K562 (cell line): Measurements from ENCODE around the gene CFL1. TPM values are rescaled to one million over a fixed set of nuclear protein-coding genes. Genes with fewer than 3 reads are reported as not detected.
A peak's percentile ranks its signal among the peaks of the same experiment; 100 is the strongest.

Experiments used
- ARNT ChIP-seq, 2 experiments: fragments of 450-650 bp; IDR thresholded peaks; 2 replicates each; pipeline ENCODE4 v1.6.1; 2016; ENCODE audit warnings: mild to moderate bottlenecking in 1 of 2
- CSDE1 ChIP-seq, 2 experiments: fragments of 450-650 bp; IDR thresholded peaks; 2 replicates each; pipeline ENCODE4 v1.6.1; 2016; ENCODE audit warnings: mild to moderate bottlenecking in 1 of 2
- ELK1 ChIP-seq: sonication (generic); formaldehyde crosslinking; IDR thresholded peaks from 2 replicates; pipeline ENCODE4 v1.8.1; 2022; ENCODE audit warnings: missing genetic modification reagents
- FOS ChIP-seq: IDR thresholded peaks from 3 replicates; pipeline ENCODE4 v1.6.1; 2011; ENCODE audit not compliant: insufficient read length; ENCODE audit errors: extremely low read depth
- FOXJ3 ChIP-seq: sonication (generic); formaldehyde crosslinking; IDR thresholded peaks from 2 replicates; pipeline ENCODE4 v1.4.0; 2020; ENCODE audit warnings: mild to moderate bottlenecking, missing genetic modification reagents
- MLX ChIP-seq, 2 experiments: fragments of 450-650 bp in 1 of 2; sonication (generic) in 1 of 2; formaldehyde crosslinking; conservative IDR thresholded peaks; 2 replicates each; pipeline versions ENCODE4 v1.4.0 to v1.8.1; 2020 to 2022; ENCODE audit warnings: mild to moderate bottlenecking in 1 of 2, missing genetic modification reagents in 1 of 2
- NFATC3 ChIP-seq: fragments of 450-650 bp; IDR thresholded peaks from 2 replicates; pipeline ENCODE4 v1.6.1; 2017; ENCODE audit warnings: mild to moderate bottlenecking
- NR2C2 ChIP-seq, 2 experiments: fragments of 200-800 bp in 1 of 2; sonication (Bioruptor generic) in 1 of 2; sonication (generic) in 1 of 2; formaldehyde crosslinking in 1 of 2; IDR thresholded peaks; 2 replicates each; pipeline versions ENCODE4 v1.6.1 to v1.8.0; 2016 to 2022; ENCODE audit warnings: mild to moderate bottlenecking in 1 of 2, missing compliant biosample characterization in 1 of 2, missing genetic modification characterization in 1 of 2, missing genetic modification reagents in 1 of 2
- PML ChIP-seq: IDR thresholded peaks from 2 replicates; pipeline ENCODE4 v1.6.1; 2012; ENCODE audit warnings: low read length, inconsistent platforms
- PTTG1 ChIP-seq: fragments of 450-650 bp; IDR thresholded peaks from 2 replicates; pipeline ENCODE4 v1.6.1; 2016; ENCODE audit warnings: low read depth, mild to moderate bottlenecking, missing genetic modification characterization, missing compliant biosample characterization
- RAD21 ChIP-seq, 2 experiments: fragments of 250-450 bp in 1 of 2; fragments of 450-650 bp in 1 of 2; sonication (Bioruptor Pico) in 1 of 2; formaldehyde crosslinking in 1 of 2; IDR thresholded peaks in 1 of 2; conservative IDR thresholded peaks in 1 of 2; 2 replicates each; pipeline versions ENCODE4 v1.4.0 to v1.8.0; 2020 to 2022; ENCODE audit warnings: mild to moderate bottlenecking in 2 of 2, moderate library complexity in 1 of 2
- RBFOX2 ChIP-seq: fragments of 200-400 bp; formaldehyde crosslinking; IDR thresholded peaks from 2 replicates; pipeline ENCODE4 v1.6.1; 2017; ENCODE audit warnings: low read depth, mild to moderate bottlenecking, low read length, moderate library complexity
- RUNX1 ChIP-seq: sonication (generic); IDR thresholded peaks from 2 replicates; pipeline ENCODE4 v1.6.1; 2016; ENCODE audit warnings: antibody characterized with exemption, low read depth
- SETDB1 ChIP-seq: IDR thresholded peaks from one replicate; pipeline ENCODE4 v1.6.1; 2012; ENCODE audit warnings: low read length, control low read depth, inconsistent platforms
- SMC3 ChIP-seq: conservative IDR thresholded peaks from 2 replicates; pipeline ENCODE4 v1.6.1; 2011; ENCODE audit warnings: low read depth, low read length, improper control_type of control experiment; ENCODE audit not compliant: insufficient read depth
- SUPT5H ChIP-seq: fragments of 450-650 bp; IDR thresholded peaks from 2 replicates; pipeline ENCODE4 v1.6.1; 2016
- TEAD1 ChIP-seq, 2 experiments: fragments of 450-650 bp in 1 of 2; sonication (generic) in 1 of 2; formaldehyde crosslinking; IDR thresholded peaks; 2 replicates each; pipeline versions ENCODE4 v1.4.0 to v1.8.0; 2020 to 2022; ENCODE audit warnings: mild to moderate bottlenecking in 2 of 2, missing genetic modification reagents in 1 of 2
- XRCC5 ChIP-seq: fragments of 200-400 bp; formaldehyde crosslinking; IDR thresholded peaks from 2 replicates; pipeline ENCODE4 v1.6.1; 2017; ENCODE audit warnings: low read depth, mild to moderate bottlenecking, low read length
- ZNF124 ChIP-seq: sonication (generic); formaldehyde crosslinking; IDR thresholded peaks from 2 replicates; pipeline ENCODE4 v1.8.1; 2022; ENCODE audit warnings: missing genetic modification reagents
- ZNF134 ChIP-seq: fragments of 250-450 bp; sonication (Bioruptor Pico); conservative IDR thresholded peaks from 2 replicates; pipeline ENCODE4 v1.4.0; 2020
- ZNF311 ChIP-seq: fragments of 250-450 bp; sonication (Bioruptor Pico); IDR thresholded peaks from 2 replicates; pipeline ENCODE4 v1.4.0; 2020; ENCODE audit warnings: mild to moderate bottlenecking, moderate library complexity
- ZNF324 ChIP-seq: fragments of 250-450 bp; sonication (Bioruptor Pico); IDR thresholded peaks from 2 replicates; pipeline ENCODE4 v1.4.0; 2020; ENCODE audit warnings: mild to moderate bottlenecking
- ZNF609 ChIP-seq: sonication (generic); formaldehyde crosslinking; IDR thresholded peaks from 2 replicates; pipeline ENCODE4 v1.8.1; 2023; ENCODE audit warnings: missing genetic modification reagents, mild to moderate bottlenecking, borderline replicate concordance
- ZNF75A ChIP-seq: fragments of 450-650 bp; formaldehyde crosslinking; IDR thresholded peaks from 2 replicates; pipeline ENCODE4 v1.4.0; 2020; ENCODE audit warnings: mild to moderate bottlenecking
- ZNF778 ChIP-seq: fragments of 450-650 bp; formaldehyde crosslinking; IDR thresholded peaks from 2 replicates; pipeline ENCODE4 v1.4.0; 2020; ENCODE audit warnings: mild to moderate bottlenecking, moderate library complexity
- polyA plus RNA-seq, 8 experiments: library from polyadenylated mRNA; depleted of rRNA in 4 of 8; stranded (reverse) in 5 of 8; unstranded in 3 of 8; fragments of >200 nt; fragmentation: Nextera tagmentation in 2 of 8; fragmentation: Illumina TruSeq in 1 of 8; extraction: Ambion mirVana in 2 of 8; extraction: Trizol in 1 of 8; gene quantifications; 2 replicates each; pipeline versions ENCODE4 v1.2.1 to v1.2.3, GENCODE V29; 2011 to 2014; ENCODE audit warnings: inconsistent platforms in 1 of 8, missing spikeins in 1 of 8
- total RNA-seq, 7 experiments: library from RNA; depleted of rRNA in 6 of 7; stranded (reverse); fragments of >200 nt in 6 of 7; fragmentation: Illumina TruSeq in 2 of 7; extraction: Trizol in 2 of 7; gene quantifications; 2 replicates each; pipeline versions ENCODE4 v1.2.1 to v1.2.3, GENCODE V29; 2011 to 2021; ENCODE audit warnings: low replicate concordance in 1 of 7

CFL1 gene
- total and polyA plus RNA-seq, 9 of the 15 experiments (the other 6 are each of a cell fraction or from before 2014, with no cell fraction given) = 105 to 1,101 (median 859) TPM

- no peak for TF ChIP-seq ZNF609
- no peak for TF ChIP-seq ZNF324 (CRISPR knock-in tag)
- TF ChIP-seq SUPT5H = peak; percentile 86
- no peak for TF ChIP-seq XRCC5
- no peak for TF ChIP-seq RUNX1
- TF ChIP-seq NR2C2 (CRISPR knock-in tag; IDR thresholded peaks at IDR 0.05) = no peak
- TF ChIP-seq NR2C2 (tag; IDR thresholded peaks at IDR 0.05) = no peak
- no peak for TF ChIP-seq ZNF75A
- no peak for TF ChIP-seq SMC3
- no peak for TF ChIP-seq SETDB1
- TF ChIP-seq FOS = no peak
- 0 out of 4 replicates have a peak, but pooled peaks of 1 of the 2 experiments have one; percentile 59 for TF ChIP-seq MLX (CRISPR knock-in tag; conservative IDR thresholded peaks at IDR 0.05)
- TF ChIP-seq ELK1 (CRISPR knock-in tag) = no peak
- TF ChIP-seq NFATC3 = no peak
- peak in 1 of 2 experiments; percentile 84; a peak in 1 of 4 replicates for TF ChIP-seq ARNT (IDR thresholded peaks at IDR 0.05)
- peak; percentile 47 for TF ChIP-seq RBFOX2
- TF ChIP-seq CSDE1 (IDR thresholded peaks at IDR 0.05) = no peak
- TF ChIP-seq PML = peak; percentile 19; the same call in 1 of the 2 replicates
- no peak for TF ChIP-seq ZNF124 (CRISPR knock-in tag)
- TF ChIP-seq ZNF311 (CRISPR knock-in tag) = peak; percentile 57; the same call in 1 of the 2 replicates
- TF ChIP-seq ZNF778 (CRISPR knock-in tag) = no peak
- TF ChIP-seq TEAD1 (CRISPR knock-in tag; IDR thresholded peaks at IDR 0.05) = 0 out of 4 replicates have a peak, but pooled peaks of 1 of the 2 experiments have one; percentile 15
- no peak for TF ChIP-seq RAD21 (CRISPR knock-in tag; conservative IDR thresholded peaks at IDR 0.05 in 1 of 2, IDR thresholded peaks at IDR 0.05 in 1 of 2)
- TF ChIP-seq ZNF134 (CRISPR knock-in tag) = no peak
- no peak for TF ChIP-seq PTTG1 (tag)
- no peak for TF ChIP-seq FOXJ3 (CRISPR knock-in tag)
These were observed 1.9 kb upstream of the CFL1 start (continued) for GRCh38 chr11:65859812-65860277.
